Activated gamma-delta T cell treated with Interleukin-2 at 50 U/mL for 16 hours (primary cell): Measurements from ENCODE around the gene NLRC5.
"Not testable (repeated sequence)": the region's sequence is repeated elsewhere in the genome, so short reads cannot be mapped to it uniquely, and the experiment has no call there.

Experiments used
- DNase-seq: peaks from one replicate; pipeline ENCODE4 v3.0.0-alpha.2; 2020

Gene NLRC5

DNA sequence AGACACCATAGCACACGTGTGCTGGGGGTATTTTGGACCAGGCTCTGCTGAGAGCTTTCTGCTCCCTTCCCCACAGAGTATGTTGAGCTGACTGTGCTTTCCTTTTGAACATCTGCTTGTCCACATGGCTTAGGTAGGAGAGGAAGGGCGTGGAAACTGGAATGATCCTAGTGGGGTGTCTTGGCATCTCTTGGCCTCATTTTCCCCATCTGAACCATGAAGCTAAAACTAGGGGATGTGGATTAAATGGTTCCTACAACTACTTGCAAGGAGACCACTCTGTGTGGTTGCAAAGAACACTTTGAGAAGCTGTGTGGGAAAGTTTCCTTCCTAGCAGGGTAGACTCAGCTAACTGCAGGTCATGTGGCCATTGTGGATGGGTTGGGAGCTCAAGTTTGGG lies 6.7 kb upstream of the NLRC5 start:
- no peak for DNase-seq

DNA sequence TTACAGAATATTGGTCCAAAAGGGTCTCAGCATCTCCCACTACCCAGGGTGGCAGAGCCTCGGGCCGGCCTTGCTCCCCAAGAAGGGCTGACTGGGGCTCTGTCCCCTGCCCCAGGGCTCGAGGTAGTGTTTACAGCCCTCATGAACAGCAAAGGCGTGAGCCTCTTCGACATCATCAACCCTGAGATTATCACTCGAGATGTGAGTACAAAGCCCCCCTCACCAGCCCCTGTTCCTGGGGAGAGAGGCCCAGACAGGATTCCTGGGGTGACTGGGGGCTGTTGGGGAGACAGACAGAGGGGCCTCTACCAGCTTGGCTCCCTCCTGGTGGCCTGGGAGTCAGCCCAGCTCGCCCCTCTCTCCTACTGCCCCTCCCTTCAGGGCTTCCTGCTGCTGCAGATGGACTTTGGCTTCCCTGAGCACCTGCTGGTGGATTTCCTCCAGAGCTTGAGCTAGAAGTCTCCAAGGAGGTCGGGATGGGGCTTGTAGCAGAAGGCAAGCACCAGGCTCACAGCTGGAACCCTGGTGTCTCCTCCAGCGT lies 6.1 kb upstream of the NLRC5 start:
- no peak for DNase-seq

DNA sequence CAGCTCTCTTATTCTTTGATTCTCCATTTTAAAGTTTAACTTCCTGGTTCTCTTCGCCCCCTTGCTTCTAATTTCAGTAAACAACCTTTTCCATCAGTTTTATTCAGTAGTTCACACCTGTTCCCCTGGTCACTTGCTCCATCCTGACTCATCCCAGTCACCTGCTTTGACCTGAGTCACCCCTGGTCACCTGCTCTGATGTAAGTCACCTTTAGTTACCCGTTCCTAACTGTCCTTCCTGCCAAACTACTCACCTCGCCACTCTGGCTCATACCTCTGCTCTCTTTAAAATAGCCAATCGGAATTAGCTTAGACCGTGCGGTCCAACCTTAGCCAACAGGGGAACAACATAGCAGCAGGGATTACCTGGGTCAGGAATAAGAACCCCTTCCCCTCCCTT lies 4.7 kb upstream of the NLRC5 start:
- DNase-seq, result no peak

DNA sequence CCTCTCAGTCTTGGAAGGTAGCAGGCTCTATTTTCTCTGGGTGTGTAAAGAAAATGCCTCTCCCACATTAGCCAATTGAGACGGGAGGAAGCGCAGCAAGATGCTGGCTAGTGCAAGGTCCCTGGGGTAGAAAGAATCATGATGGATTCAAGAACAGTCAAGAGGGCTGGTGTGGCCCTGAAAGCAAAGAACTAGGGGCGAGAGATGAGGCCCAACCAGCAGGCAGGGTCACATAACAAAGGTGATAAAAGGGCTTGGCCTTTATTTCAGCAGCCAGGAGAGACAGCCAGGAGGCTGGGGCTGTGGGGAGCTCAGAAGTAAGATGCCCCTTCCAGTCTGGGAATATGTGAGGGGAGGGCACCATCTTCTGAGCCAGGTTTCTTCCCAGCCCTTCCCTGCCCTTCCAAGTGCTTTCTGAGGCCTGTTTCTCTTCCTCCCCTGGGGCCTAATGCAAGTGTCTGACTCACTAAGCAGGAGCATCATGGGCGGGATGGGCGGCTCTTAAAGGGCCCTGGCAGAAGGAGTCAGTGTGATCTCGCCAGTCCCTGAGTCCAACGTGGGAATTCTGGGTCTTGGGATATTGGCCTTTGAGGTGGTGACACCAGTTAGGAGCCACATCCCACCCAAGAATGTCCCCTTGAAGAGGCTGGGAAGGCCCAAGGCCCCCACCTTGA lies 3.9 kb upstream of the NLRC5 start:
- DNase-seq, result no peak

DNA sequence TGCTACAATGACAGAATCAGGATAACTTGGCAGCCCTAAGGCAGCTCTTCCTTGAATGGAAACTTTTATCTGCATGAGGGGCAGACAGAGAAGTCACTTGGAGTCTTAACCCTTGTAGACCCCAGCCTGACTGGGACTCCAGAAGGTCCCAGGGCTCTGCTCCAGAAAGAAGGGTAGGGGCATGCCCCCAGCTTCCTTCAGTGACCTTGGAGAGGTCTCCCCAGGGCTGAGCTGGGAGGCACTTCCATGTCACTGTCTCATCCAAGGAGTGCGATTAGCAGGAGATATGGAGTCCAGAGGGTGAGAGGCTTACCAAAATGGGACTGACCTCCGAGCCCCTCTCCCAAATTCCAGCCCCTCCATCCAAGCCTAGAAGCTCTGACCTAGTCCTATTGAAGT lies 3.4 kb upstream of the NLRC5 start:
- DNase-seq, result no peak

DNA sequence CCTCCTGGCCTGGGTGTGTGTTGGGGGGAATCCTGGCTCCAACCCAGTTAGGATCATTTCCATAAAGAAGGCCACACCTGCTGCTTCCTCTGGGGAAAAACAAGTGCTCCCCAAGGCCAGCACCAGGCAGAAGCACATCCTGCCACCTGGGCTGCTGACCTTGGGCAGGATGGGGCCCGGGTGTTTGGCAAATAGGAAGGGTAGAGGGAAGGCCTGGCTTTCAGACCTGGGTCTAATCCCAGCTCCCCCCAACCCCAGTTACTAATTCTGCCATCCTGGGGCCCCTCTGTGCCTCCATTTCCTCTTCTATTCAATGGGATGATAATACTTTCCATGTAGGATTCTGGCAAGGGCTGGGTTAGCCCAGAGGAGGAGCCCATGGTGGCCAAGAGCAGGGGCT lies 3.0 kb upstream of the NLRC5 start:
- no peak for DNase-seq

DNA sequence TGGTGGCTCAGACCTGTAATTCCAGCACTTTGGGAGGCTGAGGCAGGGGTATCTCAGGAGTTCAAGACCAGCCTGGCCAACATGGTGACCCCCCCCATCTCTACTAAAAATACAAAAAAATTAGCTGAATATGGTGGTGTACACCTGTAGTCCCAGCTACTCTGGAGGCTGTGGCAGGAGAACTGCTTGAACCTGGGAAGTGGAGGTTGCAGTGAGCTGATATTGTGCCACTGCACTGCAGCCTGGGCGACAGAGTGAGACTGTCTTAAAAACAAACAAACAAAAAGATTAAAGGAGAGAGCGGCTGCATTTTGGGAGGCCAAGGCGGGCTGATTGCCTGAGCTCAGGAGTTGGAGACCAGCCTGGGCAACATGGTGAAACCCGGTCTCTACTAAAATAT lies 2.4 kb upstream of the NLRC5 start:
- not testable (repeated sequence) for DNase-seq

DNA sequence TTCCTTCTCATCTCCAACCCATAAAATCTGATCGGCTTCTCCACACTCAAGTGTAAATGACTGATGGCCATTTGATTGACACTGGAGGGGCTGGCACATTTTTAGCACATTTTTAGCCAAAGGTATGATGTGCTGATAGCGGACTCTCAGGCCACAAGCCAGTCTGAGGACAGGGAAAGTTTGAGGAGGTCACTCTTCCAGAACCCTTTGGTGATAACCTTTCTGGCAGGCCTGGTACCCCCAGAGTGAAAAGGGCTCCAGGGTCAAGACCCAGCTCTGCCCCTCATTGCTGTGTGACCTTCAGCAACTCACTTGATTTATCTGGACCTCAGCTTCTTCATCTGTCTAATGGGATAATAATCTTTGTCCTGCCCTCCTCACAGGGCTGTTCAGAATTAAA lies 1.7 kb upstream of the NLRC5 start:
- no peak for DNase-seq

DNA sequence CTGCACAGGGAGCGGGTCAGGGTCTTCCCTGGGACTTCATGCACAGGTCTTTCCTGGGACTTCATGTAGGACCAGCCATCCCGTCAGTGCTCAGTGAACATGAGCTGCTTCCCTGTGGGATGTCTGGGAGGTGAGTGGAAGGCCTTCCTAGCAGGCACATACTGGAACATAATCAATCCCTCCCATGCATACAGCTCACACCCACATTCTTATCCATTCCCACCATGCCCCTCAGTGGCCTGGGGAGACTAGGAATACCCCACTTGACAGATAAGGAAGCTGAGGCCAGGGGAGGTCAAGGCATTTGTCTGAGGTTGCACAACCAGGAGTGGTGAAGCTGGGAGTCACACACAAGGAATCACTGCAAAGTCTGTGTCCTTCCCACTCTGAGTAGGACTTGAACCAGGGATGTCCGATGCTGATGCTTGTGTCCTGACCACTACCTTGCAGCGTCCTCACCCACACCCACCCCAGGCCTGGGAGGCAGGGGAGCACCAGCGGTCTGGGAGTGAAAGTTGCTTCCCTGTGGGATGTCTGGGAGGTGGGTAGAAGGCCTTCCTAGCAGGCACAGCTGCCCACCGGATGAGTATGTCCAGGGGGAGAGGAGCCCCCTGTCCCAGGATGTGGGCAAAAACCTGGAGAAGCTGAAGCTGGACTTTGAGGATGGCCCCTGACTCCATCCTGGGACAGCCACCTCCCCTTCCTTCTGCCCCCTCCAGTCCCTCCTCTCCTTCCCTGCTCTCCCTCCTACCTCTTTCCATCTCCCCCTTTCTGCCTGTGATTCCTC lies 1.0 kb upstream of the NLRC5 start:
- no peak for DNase-seq

DNA sequence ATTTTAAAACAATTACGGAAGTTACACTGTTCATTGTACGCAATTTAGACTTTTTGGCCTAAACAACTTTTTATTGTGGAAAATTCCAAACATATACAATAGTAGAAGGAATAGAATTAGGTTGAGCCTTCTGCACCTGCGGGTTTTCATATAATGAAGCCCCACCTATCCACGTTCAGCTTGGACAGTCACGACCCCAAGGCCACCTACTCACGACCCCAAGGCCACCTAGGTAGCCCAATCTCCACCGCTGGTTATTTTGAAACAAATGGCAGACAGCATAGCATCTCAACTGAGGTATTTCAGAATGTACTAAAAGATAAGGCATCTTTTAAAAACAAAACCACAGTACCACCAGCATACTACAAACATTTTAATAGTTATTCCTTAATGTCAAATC lies 631 bp downstream of the NLRC5 start:
- DNase-seq, result no peak

DNA sequence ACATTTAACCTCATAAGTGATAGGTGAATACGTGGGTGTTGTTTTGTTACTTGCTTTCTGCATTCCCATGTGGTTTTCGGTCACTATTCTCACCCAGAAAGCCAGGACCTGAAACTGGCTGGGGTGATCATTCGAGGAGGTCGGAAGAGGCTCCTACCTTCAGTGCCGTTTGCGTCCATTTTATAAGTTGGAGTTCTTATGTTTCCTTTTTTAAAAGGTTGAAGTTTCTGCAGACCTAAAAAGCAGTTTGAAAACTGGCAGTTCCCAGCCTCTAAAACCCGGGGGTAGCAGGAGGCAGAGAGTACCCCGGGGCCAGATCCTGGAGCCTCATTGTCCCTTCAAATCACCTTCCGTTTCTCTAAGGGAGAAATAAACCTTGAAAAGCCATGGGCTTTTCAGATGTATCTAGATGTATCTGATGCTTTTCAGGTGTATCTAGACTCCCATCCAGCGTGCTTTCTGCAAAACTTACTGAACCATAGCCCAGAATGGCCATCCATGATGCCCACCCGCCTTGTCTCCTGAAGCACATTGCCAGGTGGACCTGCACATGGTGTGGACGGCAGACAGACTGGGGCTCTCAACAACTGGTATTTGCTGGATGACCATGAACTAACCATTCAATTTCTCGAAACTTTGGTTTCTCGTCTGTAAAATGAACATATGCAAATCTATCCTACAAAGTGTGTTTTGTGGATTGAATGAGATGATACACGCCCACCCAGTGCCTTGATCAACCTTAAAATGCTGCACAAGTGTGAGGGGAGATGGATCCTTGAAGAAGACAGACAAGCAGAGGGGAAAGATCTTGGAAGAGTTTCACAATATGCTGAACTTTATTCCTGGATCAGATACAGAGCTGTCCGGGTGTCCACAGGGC lies 1.3 kb downstream of the NLRC5 start:
- no peak for DNase-seq

DNA sequence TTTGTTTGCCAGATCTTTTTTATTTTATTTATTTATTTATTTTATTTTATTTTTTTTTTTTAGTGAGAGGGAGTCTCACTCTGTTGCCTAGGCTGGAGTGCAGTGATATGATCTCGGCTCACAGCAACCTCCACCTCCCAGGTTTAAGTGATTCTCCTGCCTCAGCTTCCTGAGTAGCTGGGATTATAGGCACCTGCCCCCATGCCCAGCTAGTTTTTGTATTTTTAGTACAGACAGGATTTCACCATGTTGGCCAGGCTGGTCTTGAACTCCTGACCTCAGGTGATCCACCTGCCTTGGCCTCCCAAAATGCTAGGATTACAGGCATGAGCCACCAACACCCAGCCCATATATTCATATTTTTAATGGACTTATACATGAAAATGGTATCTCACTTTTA lies 3.1 kb downstream of the NLRC5 start:
- DNase-seq, result not testable (repeated sequence)

DNA sequence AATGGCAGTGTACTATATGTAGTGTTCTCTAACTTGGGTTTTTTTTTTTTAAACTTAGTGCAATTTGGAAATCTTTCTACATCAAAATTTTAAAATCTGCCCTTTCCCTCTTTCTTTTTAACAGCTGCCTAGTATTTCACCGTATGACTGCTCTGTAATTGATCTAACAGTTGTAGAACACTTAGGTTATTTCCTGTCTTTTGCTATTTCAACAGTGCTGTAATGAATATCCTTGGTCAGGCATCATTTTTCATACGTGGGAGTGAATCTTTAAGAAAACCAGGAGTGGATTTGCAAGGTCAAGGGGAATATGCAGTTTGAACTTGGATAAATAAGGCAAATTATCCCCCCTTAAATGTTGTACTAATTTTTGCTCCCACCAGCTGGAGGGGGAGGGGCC lies 3.8 kb downstream of the NLRC5 start:
- no peak for DNase-seq

DNA sequence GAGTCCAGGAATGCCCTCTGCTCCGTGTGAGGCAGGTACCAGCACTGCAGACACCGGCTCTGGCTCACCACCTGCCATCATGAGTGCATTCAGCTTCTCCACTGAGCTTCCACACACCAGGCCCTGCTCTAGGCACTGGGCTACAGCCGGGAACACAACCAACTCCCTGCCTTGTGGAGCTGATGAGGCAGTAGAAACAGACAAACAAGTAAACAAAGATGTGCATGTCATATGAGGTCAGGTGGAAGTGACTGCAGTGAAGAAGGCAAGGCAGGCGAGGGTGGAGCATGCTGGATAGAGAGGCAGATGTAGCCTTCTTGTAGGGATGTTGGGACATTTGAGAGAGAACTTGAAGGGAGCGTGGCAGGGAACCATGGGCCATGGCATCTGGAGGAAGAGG lies 5.0 kb downstream of the NLRC5 start:
- DNase-seq, result no peak

DNA sequence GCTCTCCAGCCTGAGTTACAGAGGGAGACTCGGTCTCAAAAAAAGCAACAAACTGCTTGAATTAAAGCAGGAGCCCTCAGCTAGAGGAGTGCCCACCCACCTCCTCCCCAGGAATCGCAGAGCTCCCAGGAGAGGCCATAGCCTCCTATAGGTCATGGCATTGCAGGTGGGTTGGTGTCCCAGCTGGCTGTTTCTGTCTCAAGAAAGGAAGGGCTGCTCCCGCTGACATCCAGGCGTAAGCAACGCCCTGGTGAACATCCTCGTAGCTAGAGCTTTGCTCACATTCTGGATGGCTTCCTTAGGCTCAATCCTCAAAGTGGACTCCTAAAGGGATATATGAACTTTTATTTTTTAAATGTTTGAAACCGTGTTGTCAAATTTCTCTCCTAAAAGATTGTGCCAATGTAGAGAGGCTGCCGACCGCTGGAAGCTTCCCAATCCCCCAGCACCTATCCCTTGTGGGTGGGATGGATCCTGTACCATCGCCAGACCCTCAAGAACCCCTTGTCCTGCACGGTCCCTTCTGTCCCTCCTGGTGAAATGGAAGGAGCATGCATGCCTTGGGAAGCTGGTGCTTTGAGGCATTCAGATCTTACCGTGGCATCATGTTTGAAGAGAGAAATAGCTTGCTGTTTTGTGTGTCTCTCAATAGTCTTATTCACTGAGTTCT lies 5.9 kb downstream of the NLRC5 start:
- DNase-seq, result no peak

DNA sequence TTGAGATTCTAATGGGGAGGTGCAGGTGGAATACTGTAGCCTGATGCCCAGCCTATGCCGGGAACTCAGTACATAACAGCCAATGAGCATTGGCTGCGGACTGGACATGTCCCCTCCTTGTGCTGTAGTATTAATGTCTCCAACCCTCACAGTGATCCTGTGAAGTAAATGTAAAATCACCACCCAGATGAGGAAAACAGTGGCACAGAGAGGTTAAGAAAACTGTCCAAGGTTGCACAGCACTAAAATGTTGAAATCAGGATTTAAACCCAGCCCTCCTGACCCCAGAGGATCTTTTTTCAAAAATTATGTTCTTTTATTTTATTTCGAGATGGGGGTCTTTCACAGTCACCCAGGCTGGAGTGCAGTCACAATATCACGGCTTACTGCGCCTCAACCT lies 7.9 kb downstream of the NLRC5 start:
- no peak for DNase-seq

DNA sequence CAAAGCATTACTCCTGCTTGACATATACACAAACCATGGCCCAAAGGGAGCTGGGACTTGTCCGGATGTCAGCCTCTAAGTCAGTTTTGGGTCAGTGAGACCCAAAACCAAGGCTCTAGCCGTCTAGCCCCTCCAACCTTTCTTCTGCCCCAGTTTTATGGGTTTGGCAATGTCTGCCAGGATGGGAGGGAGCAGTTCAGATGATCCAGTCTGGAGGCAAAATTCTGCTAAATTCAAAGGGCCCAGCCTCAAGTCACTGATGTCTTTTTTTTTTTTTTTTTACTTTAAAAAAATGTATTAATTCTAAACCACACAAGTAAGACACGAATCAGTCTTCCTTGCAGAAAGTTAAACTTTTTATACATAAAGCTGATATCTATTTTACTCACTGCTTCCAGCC lies 8.6 kb downstream of the NLRC5 start:
- DNase-seq, result no peak

DNA sequence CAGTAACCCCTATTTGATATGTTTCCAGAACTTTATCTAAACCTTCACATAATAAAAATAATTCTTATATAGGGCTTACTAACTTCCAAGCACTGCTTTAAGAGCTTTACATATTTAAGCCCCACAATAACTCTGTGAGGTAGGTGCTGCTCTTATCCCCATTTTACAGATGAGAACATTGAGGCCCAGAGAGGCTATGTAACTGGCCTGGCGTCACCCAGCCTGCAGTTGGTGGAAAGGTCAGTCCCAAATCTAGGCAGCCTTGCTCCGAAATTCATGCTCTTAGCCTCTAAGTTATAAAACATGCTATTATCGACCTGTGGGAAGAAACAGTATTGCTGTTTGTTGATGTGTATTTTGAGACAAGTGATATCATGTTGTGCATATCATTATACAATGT lies 9.0 kb downstream of the NLRC5 start:
- DNase-seq, result no peak

DNA sequence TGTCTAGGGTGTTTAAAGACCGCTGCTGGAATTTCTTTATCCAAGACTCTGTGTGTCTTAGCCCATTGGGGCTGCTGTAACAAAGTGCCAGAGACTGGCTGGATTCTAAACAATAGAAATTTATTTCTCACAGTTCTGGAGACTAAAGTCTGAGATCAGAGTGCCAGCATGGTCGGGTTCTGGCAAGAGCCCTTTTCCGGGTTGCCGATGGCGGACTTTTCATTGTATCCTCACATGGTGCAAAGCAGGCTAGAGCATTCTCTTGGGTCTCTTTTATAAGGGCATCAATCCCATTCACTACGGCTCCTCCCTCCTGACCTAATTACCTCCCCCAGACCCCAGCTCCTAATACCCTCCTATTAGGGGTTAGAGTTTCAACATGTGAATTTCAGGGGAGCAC lies 9.5 kb downstream of the NLRC5 start:
- no peak for DNase-seq

DNA sequence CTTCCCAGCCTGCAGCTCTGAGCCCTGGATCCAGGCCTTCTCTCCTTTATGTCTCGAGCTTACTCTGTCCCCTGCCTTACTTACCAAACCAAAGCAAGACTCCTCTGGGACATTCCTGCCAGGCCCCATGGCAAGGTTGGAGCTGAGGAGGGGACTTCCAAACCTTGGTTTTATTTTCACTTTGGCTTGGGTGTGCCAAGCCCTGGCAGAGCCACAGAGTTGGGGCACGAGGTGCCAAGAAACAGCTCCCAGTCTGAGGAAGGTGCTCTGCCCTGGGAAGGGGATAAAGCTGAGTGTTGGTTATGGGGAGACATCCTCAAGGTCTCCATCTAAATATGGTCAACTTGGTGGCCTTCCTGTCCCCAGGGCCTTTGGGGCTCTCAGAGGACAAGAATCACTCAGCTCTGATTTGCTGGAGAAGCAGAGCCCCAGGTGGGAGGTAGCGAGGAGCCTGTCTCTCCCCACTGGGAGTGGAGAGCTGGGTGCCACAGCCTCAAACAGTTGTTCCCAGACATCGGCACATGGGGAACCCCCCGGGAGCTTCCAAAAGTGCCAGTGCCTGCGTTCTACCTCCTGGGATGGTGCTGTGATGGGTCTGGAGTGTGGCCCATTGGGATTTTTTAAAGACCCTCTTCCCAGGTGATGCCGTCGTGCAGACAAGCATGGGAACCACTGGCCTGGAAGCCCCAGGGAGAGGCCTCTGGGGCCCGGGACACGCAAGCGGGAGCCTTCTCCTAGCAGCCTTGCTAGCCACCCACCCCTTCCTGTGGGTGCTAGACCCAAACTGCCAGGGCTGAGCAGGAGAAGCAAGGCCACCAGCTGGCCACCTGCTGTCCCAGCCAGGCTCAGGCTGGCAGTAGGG lies 10.3 kb downstream of the NLRC5 start:
- DNase-seq, result no peak

DNA sequence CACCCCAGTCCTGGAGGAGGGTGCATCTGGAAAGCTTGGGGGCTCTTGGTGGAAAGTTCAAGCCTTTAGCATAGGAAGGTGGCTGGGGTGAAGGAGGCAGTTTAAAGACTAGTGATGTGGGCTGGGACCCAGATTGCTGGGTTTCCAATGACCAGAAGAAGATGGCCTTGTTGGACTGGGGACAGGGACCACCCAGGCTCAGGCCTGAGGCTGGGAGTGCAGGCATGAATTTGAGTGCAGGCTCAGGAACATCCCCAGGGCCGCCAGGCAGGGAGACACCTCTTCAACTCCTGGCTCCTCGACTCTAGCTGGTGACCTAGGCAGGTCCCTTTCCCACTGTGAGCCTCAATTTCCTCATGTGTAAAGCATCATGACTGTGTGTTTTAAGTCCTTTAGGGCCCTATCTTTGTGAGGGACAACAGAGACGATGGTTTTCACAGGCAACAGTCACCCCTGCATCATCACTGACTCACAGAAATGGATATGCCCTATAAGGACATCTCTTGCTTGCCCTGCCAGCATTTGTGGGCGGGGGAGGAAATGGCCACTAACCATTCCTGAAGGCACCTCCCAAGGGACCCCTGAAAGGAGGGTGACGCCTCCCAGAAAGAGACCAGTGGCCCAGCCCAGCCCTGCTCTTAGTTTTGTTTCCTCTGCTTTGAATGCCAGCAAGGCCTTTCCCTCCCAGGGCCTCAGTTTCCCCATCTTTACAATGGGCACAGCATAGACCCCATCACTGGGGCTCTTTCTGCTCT lies 11.1 kb downstream of the NLRC5 start:
- peak; percentile 48 for DNase-seq
